Measurements from ENCODE around the gene VPS13D. TPM values are rescaled to one million over a fixed set of nuclear protein-coding genes. Genes with fewer than 3 reads are reported as not detected.

Gene VPS13D
- polyA plus RNA-seq, 3 donors, result 3.6 to 20.2 (median 5.1) TPM

DNA sequence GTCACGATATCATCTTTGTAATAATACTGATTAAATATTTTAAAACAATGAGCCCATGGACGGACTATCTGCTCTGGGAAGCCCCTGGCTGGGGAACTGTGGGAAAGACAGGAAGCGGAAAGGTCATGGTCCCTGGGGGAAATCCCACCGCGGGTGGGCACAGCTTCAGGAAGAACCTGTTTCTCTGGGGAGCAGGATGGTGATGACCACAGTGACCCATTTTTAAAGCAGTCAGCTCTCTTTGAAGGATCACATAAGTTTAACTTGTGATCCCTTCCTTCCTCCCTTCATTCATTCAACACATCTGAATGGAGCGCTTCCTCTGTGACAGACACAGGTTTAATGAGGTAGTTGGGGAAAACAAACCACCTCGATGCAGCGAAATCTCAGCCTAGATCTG, 315.2 kb downstream of the VPS13D start:
- no peaks in the 10 kb centered on the region for H3K9me3 ChIP-seq (replicated peaks in 1 of 2; ENCODE audit: control insufficient read depth in 1 of 2, insufficient read depth in 1 of 2, low read length in 2 of 2)
- H3K4me2 ChIP-seq (replicated peaks; ENCODE audit: extremely low read depth, low read length, poor library complexity, severe bottlenecking), result no peak overlapping the region
- peaks cover 0 to 4% (median 0%) of the 10 kb centered on the region in 7 donors for H3K9me3 Mint-ChIP-seq
- H3K9ac ChIP-seq (ENCODE audit: insufficient read depth, low read length, poor library complexity, severe bottlenecking), result no peak overlapping the region
- 25% methylated on average over 3 of the region's 8 CpGs for WGBS (ENCODE audit: insufficient coverage)
- no peaks in the 10 kb centered on the region for H3K4me1 Mint-ChIP-seq
- no peaks in the 10 kb centered on the region for H3K79me2 ChIP-seq (ENCODE audit: insufficient read depth, low read length)
- H3K4me3 Mint-ChIP-seq, result no peak overlapping the region
- no peaks in the 10 kb centered on the region for H3K4me1 ChIP-seq (ENCODE audit: control insufficient read depth in 1 of 2, insufficient read depth in 2 of 2, low read length in 2 of 2)
- H3K36me3 ChIP-seq (replicated peaks in 1 of 2; ENCODE audit: control insufficient read depth in 1 of 2, insufficient read depth in 2 of 2, low read length in 2 of 2), result no peaks in the 10 kb centered on the region
- no peaks in the 10 kb centered on the region for H4K20me1 ChIP-seq (ENCODE audit: insufficient read depth, low read length)
- H3K27ac ChIP-seq (ENCODE audit: low read depth in 1 of 2, low read length in 2 of 2), result no peak overlapping the region
- H3K27me3 Mint-ChIP-seq (ENCODE audit: low read depth in 3 of 3), result peaks cover 1 to 10% (median 9%) of the 10 kb centered on the region in 3 donors
- no peak overlapping the region for H3K4me3 ChIP-seq (replicated peaks in 1 of 3; ENCODE audit: low read depth in 2 of 3, low read length in 3 of 3)
- peaks cover 0 to 2% of the 10 kb centered on the region in 2 donors for H3K27me3 ChIP-seq (ENCODE audit: control insufficient read depth in 2 of 2, insufficient read depth in 2 of 2, low read length in 2 of 2)
- H2AFZ ChIP-seq (ENCODE audit: insufficient read depth, low read depth, low read length, poor library complexity, severe bottlenecking), result no peak overlapping the region
- H3K36me3 Mint-ChIP-seq, result no peaks in the 10 kb centered on the region
- intact Hi-C loops (cut with micrococcal nuclease), result no loop called here
- H3K27ac Mint-ChIP-seq, result no peak overlapping the region
- no peak for DNase-seq
- TF ChIP-seq, protein P1, sequence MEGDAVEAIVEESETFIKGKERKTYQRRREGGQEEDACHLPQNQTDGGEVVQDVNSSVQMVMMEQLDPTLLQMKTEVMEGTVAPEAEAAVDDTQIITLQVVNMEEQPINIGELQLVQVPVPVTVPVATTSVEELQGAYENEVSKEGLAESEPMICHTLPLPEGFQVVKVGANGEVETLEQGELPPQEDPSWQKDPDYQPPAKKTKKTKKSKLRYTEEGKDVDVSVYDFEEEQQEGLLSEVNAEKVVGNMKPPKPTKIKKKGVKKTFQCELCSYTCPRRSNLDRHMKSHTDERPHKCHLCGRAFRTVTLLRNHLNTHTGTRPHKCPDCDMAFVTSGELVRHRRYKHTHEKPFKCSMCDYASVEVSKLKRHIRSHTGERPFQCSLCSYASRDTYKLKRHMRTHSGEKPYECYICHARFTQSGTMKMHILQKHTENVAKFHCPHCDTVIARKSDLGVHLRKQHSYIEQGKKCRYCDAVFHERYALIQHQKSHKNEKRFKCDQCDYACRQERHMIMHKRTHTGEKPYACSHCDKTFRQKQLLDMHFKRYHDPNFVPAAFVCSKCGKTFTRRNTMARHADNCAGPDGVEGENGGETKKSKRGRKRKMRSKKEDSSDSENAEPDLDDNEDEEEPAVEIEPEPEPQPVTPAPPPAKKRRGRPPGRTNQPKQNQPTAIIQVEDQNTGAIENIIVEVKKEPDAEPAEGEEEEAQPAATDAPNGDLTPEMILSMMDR (IDR thresholded peaks at IDR 0.05), result no peak

DNA sequence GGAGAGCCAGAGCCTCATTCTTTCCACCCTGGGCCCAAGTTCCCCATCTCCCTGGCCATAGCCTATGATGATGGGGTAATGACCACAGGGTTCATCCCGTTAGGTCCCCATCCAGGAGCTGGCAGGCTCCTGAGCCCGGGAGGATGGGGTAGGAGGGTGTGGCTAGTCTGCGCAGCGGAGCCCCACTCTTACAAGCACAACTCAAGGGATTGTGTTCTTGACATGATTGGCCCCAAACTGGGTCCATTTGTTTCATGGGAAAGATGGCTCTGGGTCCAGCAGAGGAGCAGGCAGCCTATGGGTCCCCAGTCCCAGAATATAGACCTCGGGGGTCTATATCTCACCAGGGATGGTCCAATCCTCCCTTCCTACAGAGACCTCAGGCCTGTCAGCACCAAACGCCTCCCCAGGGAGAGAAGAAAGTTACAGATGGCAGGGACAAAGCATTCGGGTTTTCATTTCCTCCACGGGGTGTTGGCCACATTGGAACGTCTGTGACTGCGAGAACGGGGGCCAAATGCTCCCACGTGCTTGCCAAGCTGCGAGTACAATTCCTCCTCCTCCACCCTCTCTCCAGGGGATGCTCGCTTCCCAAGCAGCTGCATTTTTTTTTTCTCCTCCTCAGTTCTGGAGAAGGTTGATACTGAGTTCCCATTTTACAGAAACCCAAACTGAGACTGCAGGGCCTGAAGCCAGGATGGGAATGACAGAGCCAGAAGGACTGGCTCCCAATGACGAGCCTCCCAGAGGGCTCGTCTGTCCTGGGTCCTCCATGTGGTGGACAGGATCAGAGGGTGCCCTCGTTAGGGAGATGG, 317.1 kb downstream of the VPS13D start:
- peaks cover 0 to 4% (median 0%) of the 10 kb centered on the region in 7 donors for H3K9me3 Mint-ChIP-seq
- H3K27ac Mint-ChIP-seq, result no peak overlapping the region
- H3K4me1 Mint-ChIP-seq, result no peaks in the 10 kb centered on the region
- Histone ChIP-seq H4K20me1 (ENCODE audit: insufficient read depth, low read length) (no peaks in the 10 kb centered on the region), H3K9ac (ENCODE audit: insufficient read depth, low read length, poor library complexity, severe bottlenecking) (no peak overlapping the region), H3K27me3 (ENCODE audit: control insufficient read depth in 2 of 2, insufficient read depth in 2 of 2, low read length in 2 of 2) (no peaks in the 10 kb centered on the region), H3K9me3 (replicated peaks in 1 of 2; ENCODE audit: control insufficient read depth in 1 of 2, insufficient read depth in 1 of 2, low read length in 2 of 2) (no peaks in the 10 kb centered on the region), H3K4me2 (replicated peaks; ENCODE audit: extremely low read depth, low read length, poor library complexity, severe bottlenecking) (no peak overlapping the region), H3K79me2 (ENCODE audit: insufficient read depth, low read length) (no peaks in the 10 kb centered on the region), H2AFZ (ENCODE audit: insufficient read depth, low read depth, low read length, poor library complexity, severe bottlenecking) (no peak overlapping the region), H3K36me3 (replicated peaks in 1 of 2; ENCODE audit: control insufficient read depth in 1 of 2, insufficient read depth in 2 of 2, low read length in 2 of 2) (no peaks in the 10 kb centered on the region), H3K4me3 (replicated peaks in 1 of 3; ENCODE audit: low read depth in 2 of 3, low read length in 3 of 3) (no peak overlapping the region), H3K4me1 (ENCODE audit: control insufficient read depth in 1 of 2, insufficient read depth in 2 of 2, low read length in 2 of 2) (no peaks in the 10 kb centered on the region), H3K27ac (ENCODE audit: low read depth in 1 of 2, low read length in 2 of 2) (no peak overlapping the region)
- H3K36me3 Mint-ChIP-seq, result no peaks in the 10 kb centered on the region
- H3K27me3 Mint-ChIP-seq (ENCODE audit: low read depth in 3 of 3), result peaks cover 1 to 6% (median 2%) of the 10 kb centered on the region in 3 donors
- intact Hi-C loops (cut with micrococcal nuclease), result no loop called here
- TF ChIP-seq, protein P1 (IDR thresholded peaks at IDR 0.05), result no peak
- no peak overlapping the region for H3K4me3 Mint-ChIP-seq
- WGBS (ENCODE audit: insufficient coverage), result 79% methylated on average over 9 of the region's 17 CpGs
- DNase-seq, result no peak

All from CD14-positive monocyte (primary cell).